GM04503 (cell line): ENCODE measurements around the gene CDK1.
"Not testable (repeated sequence)": the region's sequence is repeated elsewhere in the genome, so short reads cannot be mapped to it uniquely, and the experiment has no call there.

Source experiments
- DNase-seq: peaks from one replicate; pipeline ENCODE4 v3.0.0-alpha.2; 2012; ENCODE audit warnings: low read depth

The CDK1 gene

DNA sequence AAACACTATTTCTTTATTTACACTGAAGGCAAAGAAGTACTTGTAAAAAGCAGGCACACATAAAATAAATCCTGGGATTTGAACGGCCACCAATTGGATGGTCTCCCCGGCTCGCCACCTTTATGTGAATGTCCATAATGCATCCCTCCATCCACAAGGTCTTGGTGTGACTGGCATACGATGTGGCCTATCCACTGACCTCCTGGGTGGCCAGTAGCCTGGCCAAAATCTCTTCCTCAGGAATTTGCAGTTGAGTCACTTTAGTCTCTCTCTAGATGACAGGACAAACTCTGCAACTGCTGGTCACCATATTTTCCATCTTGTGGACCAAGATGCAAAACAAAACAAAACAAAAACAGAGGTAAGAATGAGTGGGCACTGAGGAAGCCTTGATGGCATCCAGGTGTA, 39.1 kb downstream of the CDK1 start:
- DNase-seq = no peak

DNA sequence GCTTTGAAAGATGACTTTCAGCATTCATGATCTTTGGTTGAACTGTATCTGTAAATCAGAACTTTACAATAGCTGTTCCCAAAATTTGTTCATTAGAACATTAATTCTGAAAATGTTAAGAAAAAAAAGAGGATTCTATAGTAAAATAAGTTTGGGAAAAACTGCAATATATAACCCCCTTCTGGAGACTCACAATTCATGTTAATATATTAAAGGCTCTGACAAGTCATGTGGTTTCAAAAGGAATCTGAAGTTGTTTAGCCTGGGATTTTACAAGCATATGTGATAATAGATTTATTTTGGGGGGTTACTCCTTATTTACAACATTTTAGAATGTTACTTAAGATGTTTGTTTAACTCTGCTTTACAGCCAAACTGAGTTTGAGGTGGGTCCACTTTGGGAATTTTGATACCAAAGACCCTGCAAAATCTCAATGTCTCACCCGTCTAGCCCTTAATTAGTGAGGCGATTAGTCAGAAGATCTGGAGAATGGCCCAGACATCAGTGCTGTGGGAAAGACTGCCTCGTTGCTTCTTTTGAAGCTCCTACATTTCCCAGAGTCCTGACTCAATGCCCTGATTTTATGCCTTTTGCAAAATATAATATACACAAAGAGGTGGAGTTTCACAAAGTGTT, 40.0 kb downstream of the CDK1 start:
- DNase-seq = peak; percentile 74

DNA sequence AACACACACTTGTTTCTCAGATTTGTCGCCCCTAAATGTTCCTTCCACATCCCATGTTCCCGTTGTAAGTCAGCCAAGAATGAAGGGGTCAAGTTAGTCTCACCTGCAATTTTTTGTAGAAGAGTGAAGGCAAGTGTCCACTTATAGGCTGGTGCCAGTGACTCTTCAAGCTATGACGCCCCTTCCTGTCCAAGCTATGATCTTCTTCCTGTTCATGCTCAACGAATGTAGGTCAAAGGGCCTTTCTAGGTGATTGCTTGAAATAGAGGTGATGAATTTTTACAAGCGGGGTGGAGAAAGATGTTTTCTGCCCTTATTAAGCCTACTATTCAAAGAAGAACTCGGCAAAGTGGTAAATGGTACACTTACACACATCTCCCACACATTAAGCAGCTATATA, 41.0 kb downstream of the CDK1 start:
- no peak for DNase-seq

DNA sequence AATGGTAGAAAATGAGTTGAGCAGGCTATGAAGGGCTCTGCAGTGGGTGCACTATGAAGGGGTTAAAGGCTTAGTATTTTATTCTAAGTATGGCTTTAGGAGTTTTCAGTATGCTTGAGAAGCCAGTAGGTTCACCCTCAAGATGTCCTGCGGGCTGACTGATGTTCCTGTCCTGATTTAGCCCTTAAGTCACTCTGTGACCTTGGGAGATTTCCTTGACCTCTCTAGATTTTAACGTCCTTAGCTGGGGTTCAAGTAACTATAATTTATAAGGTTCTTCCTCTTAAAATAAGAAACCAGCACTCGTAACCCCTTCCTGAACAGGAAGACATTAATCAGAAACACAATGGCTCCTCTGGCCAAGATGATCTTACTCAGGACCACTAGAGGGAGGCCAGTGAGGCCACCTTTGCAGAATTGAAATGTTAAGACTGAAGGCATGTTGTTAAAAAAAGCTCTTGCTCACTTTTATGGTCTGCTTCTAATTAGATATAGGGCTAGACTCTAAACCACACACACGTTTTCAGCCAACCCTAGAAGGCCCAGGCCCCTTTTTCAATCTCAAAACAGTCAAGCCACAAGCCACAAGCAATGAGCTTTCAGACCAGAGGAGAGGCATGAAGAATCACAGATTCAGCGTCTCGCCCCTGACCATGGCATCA, 41.9 kb downstream of the CDK1 start:
- DNase-seq = no peak

DNA sequence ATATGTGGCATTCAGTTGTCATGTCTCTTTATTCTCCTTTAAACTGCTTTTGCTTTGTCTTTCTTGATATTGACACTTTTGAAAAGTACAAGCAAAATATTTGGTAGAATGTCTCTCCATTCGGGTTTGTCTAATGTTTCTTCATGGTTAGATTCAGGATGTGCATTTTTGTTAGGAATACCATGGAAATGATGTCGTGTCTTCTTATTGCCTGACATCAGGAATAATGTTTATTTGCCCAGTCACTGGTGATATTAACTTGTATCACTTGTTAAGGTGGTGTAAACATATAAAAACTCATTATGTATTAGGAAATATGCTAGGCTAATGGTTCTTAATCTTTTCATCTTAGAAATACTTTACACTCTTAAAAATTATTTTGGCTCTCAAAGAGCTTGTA, 43.4 kb downstream of the CDK1 start:
- no peak for DNase-seq

DNA sequence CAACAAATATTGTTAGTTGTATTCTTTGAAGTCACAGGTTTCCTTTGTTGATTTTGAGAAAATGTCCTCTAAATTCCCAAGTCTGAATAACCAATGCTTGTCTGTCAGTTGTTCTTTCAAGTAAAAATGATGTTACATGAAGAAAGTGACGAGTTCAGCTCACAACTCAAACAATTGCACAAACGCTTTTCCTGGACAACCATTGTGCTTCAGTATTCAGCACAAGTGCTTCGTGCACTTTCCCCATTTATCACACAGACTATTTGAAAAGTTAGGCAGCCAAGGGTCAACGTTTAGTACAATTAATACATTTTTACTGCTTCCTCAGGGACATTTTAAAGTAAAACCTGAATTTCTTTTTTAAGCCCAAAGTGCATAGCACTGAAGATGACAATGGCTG, 44.5 kb downstream of the CDK1 start:
- DNase-seq = no peak

DNA sequence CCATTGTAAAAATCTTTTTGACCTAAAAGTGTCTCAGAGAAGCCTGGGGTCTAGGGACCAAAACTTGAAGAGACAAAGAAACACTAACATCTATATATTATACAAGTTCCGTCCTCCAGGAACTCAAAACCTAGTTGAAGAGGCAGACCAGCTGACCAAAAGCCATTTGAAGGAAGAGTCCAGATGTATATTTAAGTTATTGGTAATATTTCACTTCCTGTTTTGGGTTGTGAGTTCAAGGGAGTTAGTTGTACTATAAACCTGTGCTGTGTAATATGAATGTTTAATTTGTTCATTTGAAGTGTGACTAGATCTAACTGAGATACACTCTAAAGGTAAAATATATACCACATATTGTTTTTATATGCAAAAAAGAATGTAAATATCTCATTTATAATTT, 45.0 kb downstream of the CDK1 start:
- DNase-seq = no peak

DNA sequence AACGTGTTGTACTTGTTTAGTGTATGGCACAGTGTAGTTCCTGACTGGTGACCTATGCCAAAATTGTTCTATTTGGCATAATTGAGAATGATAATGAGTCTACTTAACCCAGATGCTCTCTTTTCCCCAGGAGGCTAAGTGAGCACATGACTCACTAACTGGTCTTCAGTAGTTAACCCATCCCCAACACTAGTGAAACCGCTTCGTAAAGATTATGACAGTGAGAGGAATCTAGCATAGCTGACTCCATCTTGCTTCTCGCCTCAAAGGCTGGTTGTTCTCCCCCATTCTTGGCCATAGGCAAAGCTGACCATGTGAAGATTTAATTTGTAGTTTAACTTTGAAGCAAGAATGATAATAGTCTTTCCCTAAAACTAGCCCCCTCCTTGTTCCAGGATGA, 47.2 kb downstream of the CDK1 start:
- no peak for DNase-seq

DNA sequence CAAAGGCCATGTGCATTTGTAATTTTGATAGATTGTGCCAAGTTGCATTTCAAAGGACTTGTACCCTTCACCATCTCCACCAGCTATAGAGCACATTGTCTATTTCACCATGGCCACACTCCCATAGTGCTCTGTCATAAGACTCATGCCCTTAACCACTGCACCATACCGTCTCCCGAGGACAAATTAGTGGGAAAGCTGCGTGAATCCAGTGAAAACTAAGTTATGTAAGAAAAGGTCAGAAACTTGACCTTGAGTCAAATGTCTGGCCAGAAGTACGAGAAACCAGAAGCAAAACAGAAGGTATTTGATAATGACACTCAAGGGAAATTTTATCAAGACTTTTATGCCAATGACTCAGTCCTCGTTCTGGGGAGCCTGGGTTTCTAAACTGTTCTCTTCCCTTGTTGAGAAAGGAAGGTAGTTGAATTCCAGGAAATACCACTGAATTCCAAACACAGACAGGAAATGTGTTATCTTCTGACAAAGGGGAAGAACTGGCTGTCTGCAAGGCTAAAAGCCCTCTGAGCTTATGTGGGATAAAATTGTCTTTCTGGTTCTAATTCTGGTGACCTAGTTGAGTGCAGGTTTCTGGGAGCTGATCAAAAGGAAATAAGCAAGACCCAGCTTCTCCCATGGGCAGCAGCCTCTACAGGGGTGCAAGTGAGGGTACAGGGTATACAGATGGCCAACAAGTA, 49.7 kb downstream of the CDK1 start:
- DNase-seq = peak; percentile 70

DNA sequence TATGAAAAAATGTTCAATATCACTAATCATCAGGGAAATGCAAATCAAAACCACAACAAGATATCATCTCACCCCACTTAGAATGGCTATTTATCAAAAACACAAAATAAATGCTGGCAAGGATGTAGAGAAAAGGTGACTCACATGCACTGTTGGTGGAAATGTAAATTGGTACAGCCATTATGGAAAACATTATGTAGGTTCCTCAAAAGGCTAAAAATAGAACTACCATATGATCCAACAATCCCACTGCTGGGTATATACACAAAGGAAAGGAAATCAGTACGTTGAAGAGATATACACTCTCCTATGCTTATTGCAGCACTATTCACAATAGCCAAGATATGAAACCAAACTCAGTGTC, 50.2 kb downstream of the CDK1 start:
- no peak for DNase-seq

DNA sequence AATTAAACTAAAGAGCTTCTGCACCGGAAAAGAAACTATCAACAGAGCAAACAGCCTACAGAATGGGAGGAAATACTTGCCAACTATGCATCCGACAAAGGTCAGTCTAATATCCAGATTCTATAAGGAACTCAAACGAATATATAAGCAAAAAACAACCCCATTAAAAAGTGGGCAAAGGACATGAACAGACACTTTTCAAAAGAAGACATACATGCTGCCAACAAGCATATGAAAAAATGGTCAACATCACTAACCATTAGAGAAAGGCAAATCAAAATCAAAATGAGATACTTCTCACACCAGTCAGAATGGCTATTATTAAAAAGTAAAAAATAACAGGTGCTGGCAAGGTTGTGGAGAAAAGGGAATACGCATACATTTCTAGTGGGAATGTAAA, 53.9 kb downstream of the CDK1 start:
- not testable (repeated sequence) for DNase-seq

DNA sequence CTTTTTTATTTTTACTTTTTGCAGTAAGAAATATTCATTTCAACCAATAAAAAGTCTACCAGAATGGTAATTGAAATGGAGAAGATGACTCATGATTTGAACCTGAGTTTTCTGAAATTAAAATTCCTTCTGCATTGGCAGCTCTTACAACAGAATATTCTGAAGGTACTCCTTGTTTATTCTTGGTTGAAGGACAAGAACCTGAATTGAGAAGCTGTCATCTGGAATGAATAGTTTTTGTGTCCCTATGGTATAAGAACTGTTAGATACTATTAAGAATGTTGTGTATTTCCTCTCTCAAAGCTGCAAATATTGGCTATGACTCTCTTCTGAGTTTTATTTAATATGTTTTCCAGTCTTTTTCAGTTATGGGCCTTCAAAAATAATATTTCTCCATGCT, 56.1 kb downstream of the CDK1 start:
- no peak for DNase-seq

DNA sequence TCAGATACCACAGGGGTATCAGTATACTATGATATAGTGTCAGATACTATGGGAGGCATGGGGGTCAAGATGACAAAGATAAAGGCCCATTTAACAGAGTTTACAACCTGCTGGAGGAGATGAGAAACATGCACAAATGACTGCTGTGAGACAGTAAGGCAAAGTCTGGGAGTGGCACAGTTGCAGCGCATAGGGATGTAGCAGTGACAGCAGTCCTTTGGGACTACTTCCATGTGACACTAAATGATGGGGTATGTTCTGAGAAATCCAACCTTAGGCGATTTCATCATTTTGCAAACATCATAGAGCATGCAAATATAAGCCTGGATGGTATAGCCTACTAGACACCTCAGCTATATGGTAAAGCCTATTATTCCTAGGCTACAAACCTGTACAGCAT, 56.8 kb downstream of the CDK1 start:
- DNase-seq = no peak

DNA sequence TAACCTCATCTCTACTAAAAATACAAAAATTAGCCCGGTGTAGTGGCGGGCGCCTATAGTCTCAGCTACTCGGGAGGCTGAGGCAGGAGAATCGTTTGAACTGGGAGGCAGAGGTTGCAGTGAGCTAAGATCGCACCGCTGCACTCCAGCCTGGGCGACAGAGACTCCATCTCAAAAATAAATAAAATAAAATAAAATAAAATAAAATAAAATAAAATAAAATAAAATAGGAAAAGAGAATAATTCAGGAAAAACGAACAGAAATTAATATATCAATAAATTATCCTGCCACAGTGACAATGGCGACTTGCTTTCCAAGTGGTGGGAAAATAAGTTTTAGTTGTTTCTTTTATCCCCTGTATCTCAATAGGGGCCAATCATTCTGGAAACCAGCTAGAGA, 62.9 kb downstream of the CDK1 start:
- not testable (repeated sequence) for DNase-seq

DNA sequence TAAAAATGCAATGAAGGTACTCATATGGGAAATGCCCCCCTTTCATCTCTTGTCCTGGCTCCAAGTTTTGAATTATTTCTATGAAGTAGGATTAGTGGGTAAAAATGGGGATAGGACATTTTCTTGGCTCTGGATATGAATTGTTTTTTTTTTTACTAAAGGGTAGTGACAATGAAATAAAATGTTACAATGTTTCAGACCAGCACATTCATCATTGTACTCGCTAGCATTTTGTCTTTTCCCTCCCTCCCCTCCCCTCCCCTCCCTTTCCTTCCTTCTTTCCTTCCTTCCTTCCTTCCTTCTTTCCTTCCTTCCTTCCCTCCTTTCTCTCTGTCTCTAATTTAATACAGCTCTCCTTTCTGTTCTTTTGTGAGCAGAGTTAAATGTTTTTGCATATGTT, 64.4 kb downstream of the CDK1 start:
- no peak for DNase-seq
